Neutrophil (primary cell): ENCODE data around the gene SNTG2.

Experiments used
- H3K27ac ChIP-seq: fragments of 200-600 bp; sonication (generic); 2 replicates; pipeline ENCODE4 v1.5.1; 2016; ENCODE audit warnings: mild to moderate bottlenecking, moderate library complexity
- H3K27me3 ChIP-seq: fragments of 200-600 bp; sonication (generic); 2 replicates; pipeline ENCODE4 v1.6.0; 2016; ENCODE audit warnings: mild to moderate bottlenecking
- H3K36me3 ChIP-seq: fragments of 200-600 bp; sonication (generic); 2 replicates; pipeline ENCODE4 v1.5.1; 2017
- H3K4me1 ChIP-seq, 2 experiments: fragments of 200-600 bp in 1 of 2; sonication (generic) in 1 of 2; 1 replicate in 1 of 2; 2 replicates in 1 of 2; pipeline versions ENCODE4 v1.5.1 to v1.6.1; 2013 to 2016; ENCODE audit warnings: low read depth in 1 of 2, low read length in 1 of 2, mild to moderate bottlenecking in 1 of 2, moderate library complexity in 1 of 2; ENCODE audit not compliant: control insufficient read depth in 1 of 2, insufficient read depth in 1 of 2
- H3K4me3 ChIP-seq, 2 experiments: fragments of 200-600 bp in 1 of 2; sonication (generic) in 1 of 2; 1 replicate in 1 of 2; 2 replicates in 1 of 2; pipeline ENCODE4 v1.5.1; 2013 to 2016; ENCODE audit warnings: low read depth in 1 of 2, low read length in 1 of 2, mild to moderate bottlenecking in 1 of 2, moderate library complexity in 1 of 2
- H3K9me3 ChIP-seq: fragments of 200-600 bp; sonication (generic); 2 replicates; pipeline ENCODE4 v1.5.1; 2016
- CTCF ChIP-seq: fragments of 200-600 bp; sonication (generic); IDR thresholded peaks from 2 replicates; pipeline ENCODE4 v1.5.1; 2016; ENCODE audit warnings: antibody characterized with exemption

SNTG2 gene

GRCh38 chr2:1153920-1154319 is 203.3 kb downstream of the SNTG2 start:
- Histone ChIP-seq H3K27me3 (no peaks in the 10 kb centered on the region), H3K4me1 (no peaks in the 10 kb centered on the region), H3K27ac (no peak overlapping the region), H3K4me3 (no peak overlapping the region), H3K9me3 (no peaks in the 10 kb centered on the region), H3K36me3 (no peaks in the 10 kb centered on the region)
- no peak for TF ChIP-seq CTCF

GRCh38 chr2:1154710-1155594 is 204.3 kb downstream of the SNTG2 start:
- Histone ChIP-seq H3K27ac (no peak overlapping the region), H3K4me3 (no peak overlapping the region), H3K36me3 (no peaks in the 10 kb centered on the region), H3K9me3 (no peaks in the 10 kb centered on the region), H3K27me3 (no peaks in the 10 kb centered on the region), H3K4me1 (no peaks in the 10 kb centered on the region)
- TF ChIP-seq CTCF: no peak

GRCh38 chr2:1156059-1156458 is 205.4 kb downstream of the SNTG2 start:
- TF ChIP-seq CTCF: no peak

GRCh38 chr2:1156531-1156930 is 205.9 kb downstream of the SNTG2 start:
- H3K27me3 ChIP-seq: no peaks in the 10 kb centered on the region
- H3K4me1 ChIP-seq: no peaks in the 10 kb centered on the region
- H3K36me3 ChIP-seq: no peaks in the 10 kb centered on the region
- H3K4me3 ChIP-seq: no peak overlapping the region
- H3K27ac ChIP-seq: no peak overlapping the region
- no peak for TF ChIP-seq CTCF
- H3K9me3 ChIP-seq: no peaks in the 10 kb centered on the region

More at GRCh38 chr2:1156059-1156458, 205.4 kb downstream of the SNTG2 start:
- H3K27me3 ChIP-seq: no peaks in the 10 kb centered on the region
- no peaks in the 10 kb centered on the region for H3K4me1 ChIP-seq
- H3K27ac ChIP-seq: no peak overlapping the region
- no peaks in the 10 kb centered on the region for H3K36me3 ChIP-seq
- H3K4me3 ChIP-seq: no peak overlapping the region
- H3K9me3 ChIP-seq: no peaks in the 10 kb centered on the region

GRCh38 chr2:1157107-1157506 is 206.5 kb downstream of the SNTG2 start:
- Histone ChIP-seq H3K27me3 (no peaks in the 10 kb centered on the region), H3K4me1 (no peaks in the 10 kb centered on the region), H3K27ac (no peak overlapping the region), H3K36me3 (no peaks in the 10 kb centered on the region), H3K9me3 (no peaks in the 10 kb centered on the region), H3K4me3 (no peak overlapping the region)
- no peak for TF ChIP-seq CTCF
